ENCODE data around the gene NCAM2. TPM values are rescaled to one million over a fixed set of nuclear protein-coding genes. Genes with fewer than 3 reads are reported as not detected.

The NCAM2 gene
- total and polyA plus RNA-seq, 2 of the 8 experiments (the other 6 are each of a cell fraction or from before 2014, with no cell fraction given), result 0.14 to 1.1 TPM

- no peak overlapping the region for H3K18ac ChIP-seq (ENCODE audit: extremely low read depth, low read length)
- ChIA-PET POLR2A (ENCODE audit: partially characterized antibody) (no interaction called here), CTCF (ENCODE audit: partially characterized antibody) (interaction anchor here (0.7 kb wide), 1 partner anchor 378 kb away, joined by 3 read pairs; no protein-coding TSS in a partner anchor)
- no peaks in the 10 kb centered on the region for H3K36me3 ChIP-seq (ENCODE audit: control insufficient read depth in 2 of 4, insufficient read depth in 4 of 4, low read length in 3 of 4)
- 92% methylated on average over 3 of the region's 3 CpGs; no CpG with 5 or more reads in 1 of the 2 experiments for WGBS, 2 experiments (ENCODE audit: extremely low coverage in 1 of 2, insufficient coverage in 1 of 2, insufficient read length in 1 of 2, insufficient replicate concordance in 2 of 2, low coverage in 1 of 2, low lambda C conversion rate in 2 of 2, missing lambda C conversion rate in 1 of 2)
- no peak overlapping the region for H2BK20ac ChIP-seq (ENCODE audit: low read length)
- no peak for DNase-seq (ENCODE audit: low read depth in 1 of 2, low spot score in 2 of 2)
- no peak overlapping the region for H3K27ac ChIP-seq (ENCODE audit: low read depth, low read length)
- no peak overlapping the region for H3K14ac ChIP-seq (ENCODE audit: insufficient read length)
- no peak overlapping the region for H3K4ac ChIP-seq (replicated peaks; ENCODE audit: insufficient read length, low read depth, low read length)
- H3K23ac ChIP-seq (ENCODE audit: insufficient read length), result no peak overlapping the region
- H2BK12ac ChIP-seq (ENCODE audit: low read depth, low read length), result no peak overlapping the region
- no peak overlapping the region for H2AK5ac ChIP-seq (ENCODE audit: low read depth, low read length)
- H3K9ac ChIP-seq (replicated peaks in 1 of 4; ENCODE audit: extremely low read depth in 1 of 4, low read depth in 3 of 4, low read length in 3 of 4), result no peak overlapping the region
- H4K8ac ChIP-seq (ENCODE audit: extremely low read depth, insufficient read depth, low read length), result no peak overlapping the region
- H3K27me3 ChIP-seq (replicated peaks in 1 of 4; ENCODE audit: control insufficient read depth in 3 of 4, extremely low read depth in 1 of 4, insufficient read depth in 3 of 4, low read length in 3 of 4), result no peaks in the 10 kb centered on the region; a peak in 1 of 7 replicates
- TF ChIP-seq MAX (IDR thresholded peaks at IDR 0.05) (no peak), EGR1 (IDR thresholded peaks at IDR 0.05; ENCODE audit: borderline replicate concordance, low read depth, low read length) (no peak), CBX5 (IDR thresholded peaks at IDR 0.05; ENCODE audit: low read depth, low read length) (no peak), RAD21 (IDR thresholded peaks at IDR 0.05 in 1 of 2, conservative IDR thresholded peaks at IDR 0.05 in 1 of 2; ENCODE audit: low read depth in 2 of 2, low read length in 2 of 2) (no peak), BACH1 (IDR thresholded peaks at IDR 0.05; ENCODE audit: low read length) (no peak), SAP30 (IDR thresholded peaks at IDR 0.05; ENCODE audit: insufficient read depth, insufficient replicate concordance, low read length) (no peak), SIN3A (conservative IDR thresholded peaks at IDR 0.05 in 1 of 2, IDR thresholded peaks at IDR 0.05 in 1 of 2; ENCODE audit: low read depth in 1 of 2, low read length in 2 of 2) (no peak), SP4 (IDR thresholded peaks at IDR 0.05; ENCODE audit: low read length) (no peak), POLR2A (IDR thresholded peaks at IDR 0.05; ENCODE audit: control extremely low read depth in 1 of 2, low read depth in 2 of 2, low read length in 2 of 2) (no peak), CHD1 (IDR thresholded peaks at IDR 0.05; ENCODE audit: low read depth, low read length) (no peak), KDM4A (IDR thresholded peaks at IDR 0.05; ENCODE audit: low read depth, low read length, severe bottlenecking) (no peak)
- no peak overlapping the region for H4K5ac ChIP-seq (ENCODE audit: insufficient read length, low read depth, low read length)
- H3K9me3 ChIP-seq (ENCODE audit: insufficient read depth in 2 of 2, low read depth in 1 of 2, low read length in 1 of 2), result no peaks in the 10 kb centered on the region
- H3K79me1 ChIP-seq (ENCODE audit: low read depth, low read length), result no peaks in the 10 kb centered on the region
- no peak overlapping the region for H3K56ac ChIP-seq (replicated peaks; ENCODE audit: insufficient read length, low read depth, low read length)
- H4K20me1 ChIP-seq (replicated peaks in 1 of 2; ENCODE audit: control insufficient read depth in 1 of 2, insufficient read depth in 2 of 2, low read length in 2 of 2), result no peaks in the 10 kb centered on the region
- H2BK120ac ChIP-seq (replicated peaks; ENCODE audit: low read depth, low read length), result no peak overlapping the region
- no peaks in the 10 kb centered on the region for H3K4me1 ChIP-seq (replicated peaks in 1 of 4; ENCODE audit: control insufficient read depth in 3 of 4, insufficient read depth in 4 of 4, low read length in 3 of 4)
- no peaks in the 10 kb centered on the region for H3K23me2 ChIP-seq (ENCODE audit: low read depth, low read length)
- H4K91ac ChIP-seq (replicated peaks; ENCODE audit: insufficient read length, low read length), result no peak overlapping the region
- no peak overlapping the region for H3K4me2 ChIP-seq (ENCODE audit: insufficient read depth in 1 of 2, low read depth in 2 of 2, low read length in 2 of 2)
- no peak overlapping the region for H2BK5ac ChIP-seq (ENCODE audit: low read depth, low read length)
- FAIRE-seq, result no peak
- H2AFZ ChIP-seq (ENCODE audit: low read length), result no peak overlapping the region
- H3K4me3 ChIP-seq (ENCODE audit: extremely low read depth in 1 of 4, insufficient read depth in 2 of 4, low read depth in 3 of 4, low read length in 4 of 4), result no peak overlapping the region
- no peak overlapping the region for H2BK15ac ChIP-seq (ENCODE audit: low read length)
- no peaks in the 10 kb centered on the region for H3K79me2 ChIP-seq (ENCODE audit: control insufficient read depth in 1 of 2, insufficient read depth in 2 of 2, low read length in 2 of 2)
Measured at GRCh38 chr21:21291883-21292569, 293.8 kb downstream of the NCAM2 start.
